HG02973 (cell line): ENCODE measurements around the gene TMEM161A.
"Not testable (repeated sequence)": the region's sequence is repeated elsewhere in the genome, so short reads cannot be mapped to it uniquely, and the experiment has no call there.

Experiments used
- ATAC-seq: cut with Tn5 transposase; IDR thresholded peaks from one replicate; pipeline ENCODE4 v1.9.1; 2021; ENCODE audit warnings: moderate library complexity; ENCODE audit not compliant: unreplicated experiment

Gene TMEM161A

DNA sequence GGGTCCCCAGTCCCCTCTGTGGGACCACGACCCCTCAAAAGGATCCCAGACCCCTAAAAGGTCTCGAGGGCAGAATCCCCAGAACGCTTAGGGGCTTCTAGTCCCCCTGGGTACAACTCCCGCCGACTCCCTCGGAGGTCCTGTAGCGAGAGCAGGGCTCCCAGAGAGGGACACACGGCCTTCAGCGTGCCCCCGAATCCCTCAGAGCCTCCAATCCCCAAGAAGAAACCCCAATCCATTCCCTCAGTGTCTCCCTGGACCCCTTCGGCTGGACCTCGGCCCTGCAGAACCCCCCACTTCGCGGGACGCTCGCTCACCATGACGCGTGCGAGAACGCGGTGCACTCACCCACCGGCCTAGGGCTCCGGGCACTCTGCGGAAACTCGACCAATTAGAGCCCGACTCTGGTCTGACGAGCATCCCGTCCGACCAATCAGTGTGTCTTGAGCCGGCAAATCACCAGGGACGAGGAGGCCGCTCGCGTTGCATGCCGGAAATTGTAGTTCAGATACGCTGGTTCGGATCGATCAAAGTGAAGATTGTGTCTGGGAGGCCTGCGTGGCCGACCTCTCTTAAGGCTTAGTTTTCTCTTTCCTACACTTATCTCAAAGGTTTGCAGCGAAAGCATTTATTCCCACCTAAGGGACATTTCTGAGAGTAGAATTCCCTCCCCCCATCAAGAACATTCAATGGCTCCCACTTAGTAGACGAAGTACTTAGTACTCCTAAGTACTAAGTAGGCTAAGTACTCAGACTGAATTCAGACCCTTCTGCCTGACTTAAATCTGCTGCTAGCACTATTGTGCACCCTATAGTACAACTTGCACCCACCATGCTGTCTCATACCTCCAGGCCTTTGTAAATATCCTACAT is at the start of gene TMEM161A:
TSS of gene TMEM161A (minus strand) at position 370 of the 873 bp plus-strand sequence. CDS start at position 320, 50 bp downstream.
- ATAC-seq: peak; percentile 96

DNA sequence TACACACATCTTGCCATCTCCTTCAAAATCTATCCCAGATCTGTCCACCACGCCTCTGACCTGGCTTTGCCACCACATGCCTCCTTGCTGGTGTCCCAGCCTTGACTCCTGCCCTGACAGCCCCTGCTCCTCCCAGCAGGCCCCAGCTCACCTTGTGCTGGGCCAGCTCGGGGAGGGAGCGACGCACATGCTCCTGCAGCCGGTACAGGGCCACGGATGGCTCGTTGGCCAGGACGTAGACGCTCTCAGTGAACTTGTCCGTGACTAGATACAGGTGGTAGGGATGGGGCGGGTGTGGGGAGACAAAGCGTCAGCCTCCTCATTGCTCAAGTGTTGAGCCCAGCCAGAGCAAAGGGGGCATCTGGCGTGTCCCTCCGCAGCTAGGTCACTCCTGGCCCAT is 48.5 kb upstream of the TMEM161A start:
- ATAC-seq: no peak

DNA sequence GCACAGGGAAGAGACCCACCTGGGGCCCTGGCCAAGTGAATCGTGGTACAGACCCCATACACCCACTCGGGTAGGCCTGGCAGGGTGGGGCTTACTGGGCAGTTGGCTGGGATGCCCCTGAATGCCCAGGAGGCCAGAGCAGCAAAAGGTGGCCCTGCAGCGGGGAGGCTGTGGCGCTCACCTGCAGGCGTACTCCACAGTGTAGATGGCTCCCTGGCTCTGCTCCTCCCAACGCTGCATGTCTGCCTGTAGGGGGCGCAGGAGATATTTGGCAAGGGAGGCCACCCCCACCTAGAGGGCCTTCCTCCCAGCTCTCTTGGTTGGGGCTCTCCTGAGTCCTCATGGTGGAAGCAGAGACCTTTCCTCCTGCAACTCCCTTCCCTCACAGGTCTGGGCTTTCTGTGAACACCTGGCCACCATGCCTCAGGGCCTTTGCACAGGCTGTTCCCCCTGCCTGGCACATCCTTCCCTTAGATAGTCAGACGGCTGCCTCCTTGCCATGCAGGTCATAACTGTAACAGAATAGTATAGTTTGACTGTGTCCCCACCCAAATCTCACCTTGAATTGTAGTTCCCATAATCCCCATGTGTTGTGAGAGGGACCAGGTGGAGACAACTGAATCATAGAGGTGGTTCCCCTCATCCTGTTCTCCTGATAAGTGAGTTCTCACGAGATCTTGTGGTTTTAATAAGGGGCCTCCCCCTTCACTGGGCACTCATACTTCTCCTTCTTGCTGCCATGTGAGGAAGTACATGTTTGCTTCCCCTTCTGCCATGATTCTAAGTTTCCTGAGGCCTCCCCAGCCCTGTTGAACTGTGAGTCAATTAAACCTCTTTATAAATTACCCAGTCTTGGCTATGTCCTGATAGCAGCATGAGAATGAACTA is 47.8 kb upstream of the TMEM161A start:
- ATAC-seq: no peak

DNA sequence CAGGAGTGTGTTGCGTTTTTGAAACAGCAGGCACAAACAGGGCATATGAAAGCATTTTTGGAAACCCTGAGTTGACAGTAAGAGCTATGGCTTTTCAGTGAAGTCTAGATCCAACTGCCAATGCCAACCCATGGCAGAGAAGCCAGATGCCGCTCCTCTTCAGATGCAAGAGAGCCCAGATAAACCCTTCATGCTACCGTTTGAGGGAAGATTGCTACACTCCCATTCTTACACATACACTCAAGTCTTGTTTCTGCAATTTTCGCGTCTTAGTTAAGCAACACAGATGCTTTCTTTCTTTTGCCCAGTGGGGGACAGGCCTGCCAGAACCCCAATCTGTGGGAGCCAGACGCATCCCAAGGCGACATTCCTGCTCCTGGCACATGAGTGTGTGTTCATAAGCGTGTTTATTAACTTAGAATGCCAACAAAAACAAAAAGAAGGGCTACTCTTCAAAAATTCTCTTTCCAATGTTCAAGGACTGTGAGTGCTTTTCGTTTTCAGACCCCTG is 43.3 kb upstream of the TMEM161A start:
- ATAC-seq: no peak

DNA sequence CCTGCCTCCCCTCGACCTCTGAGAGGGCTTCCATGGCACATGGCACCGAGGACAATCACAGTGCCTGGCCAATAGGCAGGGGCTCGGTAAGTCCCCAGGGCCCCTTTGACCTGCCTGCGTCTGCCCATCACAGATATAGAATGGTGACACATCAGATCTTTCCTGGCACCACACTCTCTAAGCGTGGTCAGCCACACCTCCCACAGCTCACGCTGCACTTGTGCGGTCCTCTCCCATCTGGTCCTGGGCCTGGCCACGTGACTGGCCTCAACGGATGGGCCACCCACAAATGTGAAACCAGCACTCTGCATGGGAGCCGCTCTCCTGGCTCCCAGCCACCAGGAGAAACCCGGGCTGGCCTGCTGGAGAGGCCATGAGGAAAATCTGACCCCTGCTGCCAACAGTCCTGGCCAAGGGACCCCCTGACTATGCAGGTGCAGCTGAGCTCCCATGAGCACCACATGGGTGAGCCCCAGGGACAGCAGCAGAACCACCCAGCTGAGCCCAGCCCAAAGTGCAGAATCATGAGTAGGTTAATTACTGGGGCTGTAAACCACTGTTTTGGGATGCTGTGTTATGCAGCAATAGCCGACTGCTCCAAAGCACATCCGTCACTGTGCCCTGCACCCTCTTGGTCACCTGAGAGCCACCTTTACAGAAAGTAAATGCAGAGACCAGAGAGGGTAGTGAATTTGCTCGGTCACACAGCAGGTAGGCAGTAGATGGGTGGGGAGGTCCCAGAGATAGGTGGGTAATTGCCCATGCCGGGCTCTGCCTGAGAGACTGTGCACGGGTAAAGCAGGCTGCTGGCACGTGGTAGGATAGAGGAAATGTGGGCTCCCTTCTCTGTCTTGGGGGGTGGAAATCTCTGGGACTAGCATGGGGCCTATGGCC is 41.5 kb upstream of the TMEM161A start:
- no peak for ATAC-seq

DNA sequence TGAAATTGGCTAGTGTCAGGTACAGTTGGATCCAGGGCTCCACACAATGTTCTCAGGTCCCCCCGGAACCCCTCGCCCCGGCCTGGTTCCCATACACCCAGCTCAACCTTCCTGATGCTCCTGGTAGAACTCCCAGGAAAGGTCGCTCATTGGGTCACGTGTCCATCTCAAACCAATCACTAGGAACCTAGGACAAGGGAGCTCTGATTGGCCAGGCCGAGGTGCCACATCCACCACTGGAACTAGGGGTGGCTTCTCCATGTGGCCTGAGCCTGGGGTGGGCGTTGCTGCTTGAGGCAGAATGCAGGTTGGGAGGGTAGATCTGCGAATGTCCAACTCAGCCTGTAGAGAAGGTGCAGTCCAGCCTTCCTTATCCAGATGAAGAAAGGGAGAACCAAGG is 38.7 kb upstream of the TMEM161A start:
- no peak for ATAC-seq

DNA sequence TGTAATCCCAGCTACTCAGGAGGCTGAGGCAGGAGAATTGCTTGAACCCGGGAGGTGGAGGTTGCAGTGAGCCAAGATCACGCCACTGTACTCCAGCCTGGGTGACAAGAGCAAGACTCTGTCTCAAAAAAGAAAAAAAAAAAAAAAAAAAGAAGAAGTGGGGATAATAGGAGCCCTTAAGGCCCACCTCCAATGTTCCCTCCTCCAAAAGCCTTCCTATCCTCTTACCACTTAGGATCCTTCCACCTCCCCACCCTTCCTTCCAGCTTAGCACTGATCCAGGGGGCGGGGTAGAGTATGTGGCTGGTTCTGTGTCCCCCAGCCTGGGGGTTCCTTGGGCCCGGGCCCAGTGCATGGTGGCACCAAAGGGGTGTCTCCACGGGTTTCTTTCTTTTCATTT is 35.0 kb upstream of the TMEM161A start:
- not testable (repeated sequence) for ATAC-seq

DNA sequence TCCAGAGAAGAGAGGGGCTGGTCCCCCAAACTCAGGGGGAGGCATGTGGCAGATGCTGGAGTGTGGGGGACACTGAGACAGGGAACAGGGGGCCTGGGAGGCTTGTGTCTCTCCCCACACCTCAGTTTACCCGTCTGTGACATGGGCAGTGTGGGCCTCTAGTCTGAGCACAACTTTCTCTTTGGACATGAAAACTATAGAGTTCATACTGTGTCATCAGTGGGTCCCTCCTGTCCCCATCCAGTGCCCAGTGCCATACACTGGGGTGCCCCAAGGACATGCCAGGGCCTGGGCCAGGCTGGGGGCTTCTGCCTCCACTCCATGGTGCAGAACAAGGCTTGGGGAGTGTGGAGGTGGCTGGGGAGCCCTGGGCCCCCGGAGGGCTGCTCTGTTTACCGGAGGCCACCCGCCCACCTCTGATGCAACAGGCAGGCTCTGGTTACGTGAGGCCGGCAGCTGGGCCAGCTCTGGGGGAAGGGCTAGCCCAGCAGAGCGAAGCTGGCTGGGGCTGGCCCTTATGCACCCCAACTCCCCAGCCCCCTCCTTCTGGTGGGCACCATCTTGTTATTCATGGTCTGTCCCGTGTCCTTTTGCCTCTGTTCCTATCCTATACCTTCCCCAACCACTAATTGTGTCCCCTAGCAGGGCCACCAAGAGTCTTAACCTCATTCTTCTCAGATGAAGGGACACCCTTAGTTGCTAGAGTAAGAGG is 33.7 kb upstream of the TMEM161A start:
- ATAC-seq: no peak

DNA sequence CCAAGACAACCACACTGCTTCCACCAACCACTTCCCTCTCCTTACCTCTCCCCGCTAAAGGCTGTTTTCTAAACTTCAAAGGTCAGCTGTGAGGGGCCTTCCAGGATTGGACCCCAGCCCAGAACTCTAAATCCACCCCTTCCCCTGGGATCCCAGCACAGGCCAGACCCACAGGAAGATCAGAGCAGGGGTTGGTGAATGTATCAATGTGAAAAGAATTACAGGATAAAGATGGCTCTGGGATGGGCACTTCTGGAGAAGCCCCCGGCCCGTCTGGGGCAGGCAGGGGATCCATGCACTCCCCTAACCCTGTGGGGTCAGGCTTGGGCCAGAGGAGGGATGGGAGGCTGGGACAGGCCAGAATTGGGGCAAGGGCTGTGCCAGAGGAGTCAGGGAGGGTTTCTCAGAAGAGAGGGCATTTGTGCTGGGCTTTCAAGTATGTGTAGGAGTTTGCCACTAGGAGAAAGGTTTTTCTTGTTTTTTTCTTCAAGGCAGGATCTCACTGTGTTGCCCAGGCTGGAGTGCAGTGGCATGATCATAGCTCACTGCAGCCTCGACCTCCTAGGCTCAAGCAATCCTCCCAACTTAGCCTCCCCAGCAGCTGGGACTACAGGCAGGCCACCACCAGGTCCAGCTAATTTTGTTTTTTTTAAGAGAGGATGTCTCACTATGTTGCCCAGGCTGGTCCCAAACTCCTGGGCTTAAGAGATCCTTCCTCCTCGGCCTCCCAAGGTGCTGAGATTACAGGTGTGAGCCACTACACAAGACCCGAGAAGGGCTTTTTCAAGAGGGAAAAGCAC is 32.8 kb upstream of the TMEM161A start:
- no peak for ATAC-seq

DNA sequence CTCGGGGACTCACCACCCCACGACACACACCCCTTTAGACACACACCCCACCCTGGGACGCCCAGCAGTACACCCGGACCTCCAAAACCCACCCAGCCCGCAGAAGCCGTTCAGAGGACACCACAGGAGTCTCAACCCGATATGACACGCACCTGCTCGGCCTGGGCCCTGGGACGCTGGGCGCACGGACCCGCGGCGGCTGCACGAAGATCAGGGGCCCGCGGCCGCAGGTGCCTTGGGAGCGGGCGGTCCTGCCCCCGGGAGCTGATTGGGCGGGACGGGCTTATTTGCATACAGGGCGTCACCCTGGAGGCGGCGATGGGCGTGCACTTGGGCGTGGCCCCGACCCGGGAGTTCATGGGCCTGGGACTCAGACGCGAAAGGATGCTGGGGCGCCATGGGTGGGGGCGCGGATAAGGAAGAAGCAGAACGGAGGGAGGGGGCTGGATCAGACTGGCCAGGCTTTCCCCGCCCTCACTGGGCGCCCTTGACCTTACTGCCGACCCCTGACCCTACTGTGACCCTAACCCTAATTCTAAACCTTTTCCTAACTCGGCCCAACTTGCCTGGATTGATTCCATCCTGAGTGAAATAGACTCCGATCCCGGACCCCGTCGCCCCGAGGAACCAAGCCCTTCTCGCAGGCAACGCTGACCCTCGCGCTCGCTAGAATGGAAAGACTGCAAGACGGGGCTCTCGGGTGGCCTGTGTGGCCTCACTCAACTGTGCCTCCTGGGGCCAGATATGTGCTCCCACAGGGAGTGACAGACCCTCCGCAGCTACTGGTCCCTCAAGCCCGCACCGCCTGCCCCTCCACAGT is 32.0 kb upstream of the TMEM161A start, which contains the start of gene MEF2B:
TSS of gene MEF2B (minus strand) at position 211 of the 820 bp plus-strand sequence. CDS start 19,528 bp downstream, outside the sequence.
- ATAC-seq: peak; percentile 79

DNA sequence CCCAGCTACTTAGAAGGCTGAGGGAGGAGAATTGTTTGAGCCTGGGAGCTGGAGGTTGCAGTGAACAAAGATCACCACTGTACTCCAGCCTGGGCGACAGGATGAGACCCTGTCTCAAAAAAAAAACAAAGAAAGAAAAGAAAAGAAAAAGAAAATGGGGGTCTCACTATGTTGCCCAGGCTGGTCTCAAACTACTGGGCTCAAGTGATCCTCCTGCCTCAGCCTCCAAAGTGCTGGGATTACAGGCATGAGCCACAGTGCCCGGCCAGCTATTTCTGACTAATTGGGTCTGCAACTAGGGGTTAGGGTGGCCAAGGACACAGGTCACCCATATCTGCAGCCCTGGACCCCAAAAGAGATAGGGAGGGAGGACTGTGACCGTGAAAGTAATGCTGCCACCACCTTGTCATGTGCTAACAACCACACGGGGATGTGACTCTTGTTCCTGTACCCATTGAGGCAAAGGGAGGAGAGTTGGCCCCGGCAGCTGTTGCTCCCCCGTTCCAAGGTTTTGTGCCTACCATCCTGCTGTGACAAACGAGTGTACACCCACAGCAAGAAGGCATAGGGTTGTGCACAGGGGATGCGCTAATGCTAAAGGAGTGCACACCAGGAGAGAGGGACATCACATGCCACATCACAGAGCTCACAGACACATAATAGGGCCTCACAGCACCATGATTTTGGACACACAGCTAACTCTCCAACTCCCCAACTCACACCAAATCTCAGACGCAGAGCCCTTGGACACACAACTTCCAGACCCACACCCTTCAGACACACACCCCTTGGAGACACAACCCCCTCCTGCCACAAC is 31.2 kb upstream of the TMEM161A start:
- ATAC-seq: no peak

DNA sequence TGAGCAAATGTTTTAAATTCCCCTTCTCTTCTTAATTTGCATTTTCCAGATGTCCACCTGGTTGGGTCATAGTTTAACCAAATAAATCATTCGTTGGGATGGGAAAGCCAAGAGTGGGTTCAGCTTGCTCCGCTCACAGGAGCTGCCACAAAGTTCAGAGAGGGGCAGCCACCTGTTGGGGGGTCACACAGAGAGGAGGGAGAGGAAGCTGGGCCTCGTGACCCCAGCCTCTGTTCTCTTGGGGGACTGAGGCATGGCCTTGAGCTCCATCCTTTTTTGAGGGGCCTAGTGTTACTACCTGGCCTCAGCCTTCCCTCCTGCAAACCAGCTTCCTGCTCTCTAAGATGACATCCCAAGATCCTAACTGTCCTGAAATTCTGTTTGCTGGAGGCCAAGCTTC is 29.3 kb upstream of the TMEM161A start:
- no peak for ATAC-seq

DNA sequence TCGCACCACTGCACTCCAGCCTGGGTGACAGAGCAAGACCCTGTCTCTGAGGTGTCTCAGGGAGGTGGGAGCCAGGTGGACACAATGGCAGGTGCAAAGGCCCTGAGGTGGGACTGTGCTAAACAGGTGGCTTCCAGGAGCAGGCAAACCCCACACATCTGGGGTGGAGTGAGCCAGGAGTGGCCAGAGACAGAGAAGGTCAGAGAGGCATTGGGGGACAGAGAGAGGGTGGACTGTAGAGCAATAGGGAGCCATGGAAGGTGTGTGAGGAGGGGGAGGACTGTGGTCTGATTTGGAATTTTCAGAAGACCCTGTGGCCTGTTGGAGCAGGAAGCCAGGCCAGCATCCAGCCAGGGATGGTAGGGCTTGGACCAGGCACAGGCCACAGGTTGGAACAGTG is 27.1 kb upstream of the TMEM161A start:
- ATAC-seq: no peak

DNA sequence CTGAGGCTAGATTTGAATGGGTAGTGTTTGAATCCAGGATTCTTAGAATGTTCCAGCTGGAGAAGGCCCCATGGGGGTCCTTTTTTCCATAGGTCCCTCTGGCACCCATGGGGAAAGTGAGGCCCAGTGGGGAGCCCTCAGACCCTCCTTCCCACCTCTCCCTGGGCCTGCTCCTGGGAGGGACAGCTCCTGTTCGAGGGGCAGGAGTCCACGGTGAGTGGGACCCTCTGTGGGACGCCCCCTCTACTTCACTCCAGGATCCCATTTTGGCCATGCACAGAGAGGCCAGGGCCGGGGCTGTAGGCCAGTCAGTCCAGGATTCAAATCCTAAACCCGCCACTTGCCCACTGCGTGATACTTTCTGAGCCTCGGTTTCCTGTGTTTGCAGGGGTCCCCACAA is 24.2 kb upstream of the TMEM161A start:
- ATAC-seq: no peak

DNA sequence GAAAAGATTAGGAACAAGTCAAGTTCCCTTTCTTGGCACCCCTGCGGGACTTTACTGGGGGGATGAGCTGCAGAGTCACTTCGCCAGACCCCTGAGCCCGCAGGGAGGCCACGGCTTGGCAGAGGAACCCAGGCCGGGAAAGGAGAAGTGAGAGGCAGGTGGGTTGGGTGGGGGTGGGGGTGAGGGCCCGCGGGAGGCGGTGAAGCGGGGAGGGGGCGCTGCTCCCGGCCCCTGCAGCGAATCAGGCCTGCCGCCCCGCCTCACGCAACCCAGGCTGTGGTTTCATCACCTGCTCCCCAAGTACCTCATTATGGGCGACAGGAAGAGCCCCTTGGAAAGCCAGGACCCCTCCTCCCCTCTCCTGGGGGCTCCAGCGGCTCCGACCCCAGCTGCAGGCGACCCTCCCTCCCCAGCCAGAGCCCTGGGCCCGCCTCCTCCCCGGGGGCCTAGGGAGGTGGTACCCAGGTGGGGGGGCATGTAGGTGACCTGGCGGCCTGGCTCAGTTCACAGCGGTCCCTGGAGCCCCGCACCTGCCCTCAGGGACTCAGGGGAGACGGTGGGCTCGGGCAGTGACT is 22.3 kb upstream of the TMEM161A start:
- ATAC-seq: no peak

DNA sequence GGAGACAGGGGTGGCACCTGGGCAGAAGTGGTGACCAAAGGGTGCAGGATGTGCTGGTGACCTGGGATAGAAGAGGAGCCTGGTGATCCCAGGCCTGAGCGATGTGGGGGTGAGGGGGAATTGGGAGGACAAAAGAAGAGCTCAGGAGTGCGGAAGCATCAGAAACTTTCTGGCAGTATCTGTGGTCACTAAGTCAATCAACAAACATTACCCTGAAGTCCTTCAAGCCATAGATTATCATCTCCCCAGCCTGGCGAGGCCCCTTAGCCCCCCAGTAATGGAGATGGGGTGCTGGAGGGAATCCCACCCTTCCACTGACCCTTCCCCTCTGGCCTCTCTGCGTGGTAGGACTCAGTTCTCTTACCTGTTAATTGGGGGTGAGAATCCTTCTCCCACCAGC is 21.3 kb upstream of the TMEM161A start:
- ATAC-seq: no peak

DNA sequence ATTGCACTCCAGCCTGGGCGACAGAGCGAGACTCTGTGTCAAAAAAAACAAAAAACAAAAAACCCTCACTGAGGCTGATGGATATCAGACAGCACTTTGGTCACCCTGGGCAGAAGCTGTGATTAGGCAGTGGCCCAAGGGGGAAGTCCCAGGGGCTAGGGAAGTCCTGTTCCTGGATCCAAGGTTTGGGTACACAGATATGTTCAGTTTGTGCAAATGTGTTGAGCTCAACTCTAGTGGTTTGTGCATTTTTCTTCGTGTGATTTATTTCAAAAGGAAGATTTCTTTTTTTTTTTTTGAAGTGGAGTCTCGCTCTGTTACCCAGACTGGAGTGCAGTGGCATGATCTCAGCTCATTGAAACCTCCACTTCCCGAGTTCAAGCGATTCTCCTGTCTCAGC is 19.5 kb upstream of the TMEM161A start:
- ATAC-seq: no peak
